NCI-H2196 (cell line): ENCODE measurements around the gene ARL14.
A peak's percentile ranks its signal among the peaks of the same experiment; 100 is the strongest.

Source experiments
- DNase-seq: peaks from one replicate; lab custom pipeline; 2025; ENCODE audit not compliant: unreplicated experiment; lab: John Stamatoyannopoulos, UW

Gene ARL14

GRCh38 chr3:160676547-160677303 is at the start of gene ARL14:
Gene ARL14 (plus strand): TSS chr3:160677160. CDS start chr3:160677347, 187 bp downstream.
- DNase-seq = no peak

GRCh38 chr3:160629491-160629890 is 47.5 kb upstream of the ARL14 start:
- no peak for DNase-seq

GRCh38 chr3:160633361-160634083 is 43.4 kb upstream of the ARL14 start:
- DNase-seq = no peak

- DNase-seq = no peak
These were observed 41.7 kb upstream of the ARL14 start for GRCh38 chr3:160635213-160635612.

- no peak for DNase-seq
These were observed 39.9 kb upstream of the ARL14 start for GRCh38 chr3:160637086-160637485.

- DNase-seq = no peak
These were observed 38.8 kb upstream of the ARL14 start for GRCh38 chr3:160638184-160638583.

- peak; percentile 65 for DNase-seq
These were observed 35.2 kb upstream of the ARL14 start for GRCh38 chr3:160641665-160642309.

- no peak for DNase-seq
These were observed 33.0 kb upstream of the ARL14 start for GRCh38 chr3:160643994-160644393.

GRCh38 chr3:160644491-160644890 is 32.5 kb upstream of the ARL14 start:
- no peak for DNase-seq

- DNase-seq = no peak
These were observed 28.3 kb upstream of the ARL14 start for GRCh38 chr3:160648701-160649100.

GRCh38 chr3:160649596-160649995 is 27.4 kb upstream of the ARL14 start:
- no peak for DNase-seq

- DNase-seq = no peak
These were observed 23.4 kb upstream of the ARL14 start for GRCh38 chr3:160653512-160653911.

- DNase-seq = no peak
These were observed 16.1 kb upstream of the ARL14 start for GRCh38 chr3:160660902-160661301.

- DNase-seq = peak; percentile 57
These were observed 15.3 kb upstream of the ARL14 start for GRCh38 chr3:160661660-160662059.

- DNase-seq = no peak
These were observed 11.7 kb upstream of the ARL14 start for GRCh38 chr3:160665231-160665630.

- no peak for DNase-seq
These were observed 11.0 kb upstream of the ARL14 start for GRCh38 chr3:160665784-160666526.

- DNase-seq = no peak
These were observed 9.5 kb upstream of the ARL14 start for GRCh38 chr3:160667452-160667851.

- no peak for DNase-seq
These were observed 8.5 kb upstream of the ARL14 start for GRCh38 chr3:160668454-160668853.

- no peak for DNase-seq
These were observed 5.7 kb upstream of the ARL14 start for GRCh38 chr3:160671231-160671630.

GRCh38 chr3:160671995-160672394 is 5.0 kb upstream of the ARL14 start:
- DNase-seq = no peak

GRCh38 chr3:160673188-160673587 is 3.8 kb upstream of the ARL14 start:
- DNase-seq = no peak
